H1 (cell line): ENCODE results near the gene SENP3. TPM values are rescaled to one million over a fixed set of nuclear protein-coding genes. Genes with fewer than 3 reads are reported as not detected.

Experiments
- CTCF ChIA-PET: fragments of 300-600 bp; sonication (Branson Sonifier 250); formaldehyde crosslinking; loops from one replicate; lab custom pipeline; 2021; ENCODE audit not compliant: partially characterized antibody; lab: Charles Lee
- POLR2A ChIA-PET: fragments of 300-600 bp; sonication (Branson Sonifier 250); formaldehyde crosslinking; loops from one replicate; lab custom pipeline; 2021; ENCODE audit warnings: inconsistent platforms; ENCODE audit not compliant: partially characterized antibody; lab: Charles Lee
- DNase-seq, 2 experiments: peaks; one replicate each; pipeline versions ENCODE4 v3.0.0 to v3.0.0-alpha.2; 2010 to 2022; ENCODE audit warnings: low spot score in 2 of 2, low read depth in 1 of 2, mixed read lengths in 1 of 2
- FAIRE-seq: peaks from 2 replicates; lab custom pipeline; 2011; peaks lifted over from hg19 to GRCh38; lab: Jason Lieb, UNC
- H2AFZ ChIP-seq: 2 replicates; pipeline ENCODE4 v1.8.1; 2012; ENCODE audit warnings: low read length, inconsistent platforms
- H2AK5ac ChIP-seq: 2 replicates; pipeline ENCODE4 v1.6.1; 2013; ENCODE audit warnings: low read depth, low read length
- H2BK120ac ChIP-seq: replicated peaks from 2 replicates; pipeline ENCODE3; 2013; ENCODE audit warnings: low read depth, low read length, inconsistent platforms
- H2BK12ac ChIP-seq: 2 replicates; pipeline ENCODE4 v1.6.1; 2013; ENCODE audit warnings: low read depth, low read length
- H2BK15ac ChIP-seq: 2 replicates; pipeline ENCODE4 v1.6.1; 2013; ENCODE audit warnings: low read length
- H2BK20ac ChIP-seq: 2 replicates; pipeline ENCODE4 v1.6.1; 2013; ENCODE audit warnings: low read length
- H2BK5ac ChIP-seq: 2 replicates; pipeline ENCODE4 v1.6.1; 2013; ENCODE audit warnings: low read depth, low read length
- H3K14ac ChIP-seq: 2 replicates; pipeline ENCODE4 v1.6.1; 2013; ENCODE audit warnings: inconsistent platforms; ENCODE audit not compliant: insufficient read length
- H3K18ac ChIP-seq: 2 replicates; pipeline ENCODE4 v1.6.1; 2013; ENCODE audit warnings: low read length; ENCODE audit errors: extremely low read depth
- H3K23ac ChIP-seq: 2 replicates; pipeline ENCODE4 v1.6.1; 2013; ENCODE audit warnings: inconsistent platforms; ENCODE audit not compliant: insufficient read length
- H3K23me2 ChIP-seq: 2 replicates; pipeline ENCODE4 v1.6.1; 2013; ENCODE audit warnings: low read depth, low read length
- H3K27ac ChIP-seq: 2 replicates; pipeline ENCODE4 v1.6.1; 2011; ENCODE audit warnings: low read depth, low read length, inconsistent platforms
- H3K27me3 ChIP-seq, 4 experiments: replicated peaks in 1 of 4; 1 replicate in 1 of 4; 2 replicates in 3 of 4; pipeline versions ENCODE4 v1.6.1 to v1.8.1; 2011 to 2013; ENCODE audit warnings: low read length in 3 of 4, mild to moderate bottlenecking in 3 of 4, inconsistent platforms in 2 of 4, mixed read lengths in 2 of 4, moderate library complexity in 1 of 4; ENCODE audit not compliant: control insufficient read depth in 3 of 4, insufficient read depth in 3 of 4; ENCODE audit errors: extremely low read depth in 1 of 4
- H3K36me3 ChIP-seq, 4 experiments: 2 replicates each; pipeline versions ENCODE4 v1.6.1 to v1.8.1; 2011 to 2013; ENCODE audit warnings: mild to moderate bottlenecking in 4 of 4, low read length in 3 of 4, moderate library complexity in 2 of 4, control low read depth in 1 of 4, inconsistent platforms in 1 of 4; ENCODE audit not compliant: insufficient read depth in 4 of 4, control insufficient read depth in 2 of 4
- H3K4ac ChIP-seq: replicated peaks from 2 replicates; pipeline ENCODE3; 2013; ENCODE audit warnings: low read length, low read depth, mixed read lengths, inconsistent platforms; ENCODE audit not compliant: insufficient read length
- H3K4me1 ChIP-seq, 4 experiments: replicated peaks in 1 of 4; 1 replicate in 1 of 4; 2 replicates in 3 of 4; pipeline versions ENCODE4 v1.6.1 to v1.8.1; 2011 to 2013; ENCODE audit warnings: low read length in 3 of 4, inconsistent platforms in 2 of 4, mixed read lengths in 1 of 4; ENCODE audit not compliant: insufficient read depth in 4 of 4, control insufficient read depth in 3 of 4
- H3K4me2 ChIP-seq, 2 experiments: 2 replicates each; pipeline versions ENCODE4 v1.6.1 to v1.8.1; 2011 to 2013; ENCODE audit warnings: low read depth in 2 of 2, low read length in 2 of 2, control low read depth in 1 of 2, inconsistent platforms in 1 of 2, mild to moderate bottlenecking in 1 of 2; ENCODE audit not compliant: insufficient read depth in 1 of 2
- H3K4me3 ChIP-seq, 4 experiments: fragments of 200-600, 300-600 bp in 1 of 4; sonication (generic), shearing (Covaris generic), sonication (Bioruptor Twin) in 1 of 4; 2 replicates each; pipeline versions ENCODE4 v1.5.1 to v1.8.1; 2011 to 2016; ENCODE audit warnings: low read length in 4 of 4, low read depth in 3 of 4, control low read depth in 2 of 4, inconsistent platforms in 2 of 4, mild to moderate bottlenecking in 2 of 4, mixed read lengths in 1 of 4, moderate library complexity in 1 of 4; ENCODE audit not compliant: insufficient read depth in 2 of 4; ENCODE audit errors: extremely low read depth in 1 of 4
- H3K56ac ChIP-seq: replicated peaks from 2 replicates; pipeline ENCODE3; 2013; ENCODE audit warnings: low read depth, mild to moderate bottlenecking, mixed read lengths, low read length, inconsistent platforms; ENCODE audit not compliant: insufficient read length
- H3K79me1 ChIP-seq: 2 replicates; pipeline ENCODE4 v1.6.1; 2013; ENCODE audit warnings: low read depth, low read length, control low read depth
- H3K79me2 ChIP-seq, 2 experiments: 2 replicates each; pipeline versions ENCODE4 v1.6.1 to v1.8.1; 2012 to 2013; ENCODE audit warnings: low read length in 2 of 2, mild to moderate bottlenecking in 2 of 2, inconsistent platforms in 1 of 2; ENCODE audit not compliant: insufficient read depth in 2 of 2, control insufficient read depth in 1 of 2
- H3K9ac ChIP-seq, 4 experiments: replicated peaks in 1 of 4; 1 replicate in 1 of 4; 2 replicates in 3 of 4; pipeline versions ENCODE4 v1.6.1 to v1.8.1; 2011 to 2013; ENCODE audit warnings: low read depth in 3 of 4, low read length in 3 of 4, control low read depth in 2 of 4, mild to moderate bottlenecking in 2 of 4, moderate library complexity in 2 of 4, inconsistent platforms in 1 of 4; ENCODE audit errors: extremely low read depth in 1 of 4
- H3K9me3 ChIP-seq, 2 experiments: 2 replicates each; pipeline versions ENCODE4 v1.6.1 to v1.8.1; 2012 to 2013; ENCODE audit warnings: mild to moderate bottlenecking in 2 of 2, moderate library complexity in 2 of 2, control low read depth in 1 of 2, inconsistent platforms in 1 of 2, low read depth in 1 of 2, low read length in 1 of 2, mixed read lengths in 1 of 2; ENCODE audit not compliant: insufficient read depth in 2 of 2
- H4K20me1 ChIP-seq, 2 experiments: replicated peaks in 1 of 2; 2 replicates each; pipeline versions ENCODE3 to v1.8.1; 2011 to 2013; ENCODE audit warnings: inconsistent platforms in 2 of 2, low read length in 2 of 2, mild to moderate bottlenecking in 1 of 2; ENCODE audit not compliant: insufficient read depth in 2 of 2, control insufficient read depth in 1 of 2
- H4K5ac ChIP-seq: 2 replicates; pipeline ENCODE4 v1.6.1; 2013; ENCODE audit warnings: low read length, low read depth, mixed read lengths, inconsistent platforms; ENCODE audit not compliant: insufficient read length
- H4K8ac ChIP-seq: 2 replicates; pipeline ENCODE4 v1.8.0; 2013; ENCODE audit warnings: mild to moderate bottlenecking, moderate library complexity, low read length, inconsistent platforms; ENCODE audit not compliant: insufficient read depth; ENCODE audit errors: extremely low read depth
- H4K91ac ChIP-seq: replicated peaks from 2 replicates; pipeline ENCODE3; 2013; ENCODE audit warnings: low read length, mixed read lengths, inconsistent platforms; ENCODE audit not compliant: insufficient read length
- GTF2F1 ChIP-seq: IDR thresholded peaks from 2 replicates; pipeline ENCODE4 v1.6.1; 2012; ENCODE audit warnings: low read depth, low read length, improper control_type of control experiment, borderline replicate concordance
- HDAC6 ChIP-seq: IDR thresholded peaks from one replicate; pipeline ENCODE4 v1.7.1; 2012; ENCODE audit warnings: low read depth, mild to moderate bottlenecking, inconsistent platforms, low read length, moderate library complexity
- JUN ChIP-seq: IDR thresholded peaks from 2 replicates; pipeline ENCODE4 v1.6.1; 2011; ENCODE audit warnings: low read depth, mild to moderate bottlenecking, improper control_type of control experiment, low read length
- KDM4A ChIP-seq: IDR thresholded peaks from one replicate; pipeline ENCODE4 v1.7.1; 2012; ENCODE audit warnings: low read depth, mild to moderate bottlenecking, moderate library complexity, low read length, inconsistent platforms; ENCODE audit not compliant: severe bottlenecking
- SIN3A ChIP-seq, 2 experiments: IDR thresholded peaks in 1 of 2; conservative IDR thresholded peaks in 1 of 2; 2 replicates each; pipeline ENCODE4 v1.6.1; 2011 to 2012; ENCODE audit warnings: low read length in 2 of 2, improper control_type of control experiment in 1 of 2, low read depth in 1 of 2, mild to moderate bottlenecking in 1 of 2
- WGBS, 2 experiments: shearing (Covaris generic) in 1 of 2; methylation state at CpG; one replicate each; pipeline versions ENCODE4 v1.1.6 to v1.1.7; 2013 to 2015; ENCODE audit warnings: low lambda C conversion rate in 2 of 2, mixed read lengths in 2 of 2, inconsistent platforms in 1 of 2, low coverage in 1 of 2, missing lambda C conversion rate in 1 of 2; ENCODE audit not compliant: insufficient replicate concordance in 2 of 2, insufficient coverage in 1 of 2, insufficient read length in 1 of 2; ENCODE audit errors: extremely low coverage in 1 of 2, missing lambda C conversion rate in 1 of 2; 5-methylcytosine and 5-hydroxymethylcytosine counted together
- long read RNA-seq, 2 experiments: library from RNA in 1 of 2; library from capped mRNA in 1 of 2; stranded (forward); transcript quantifications; one replicate each; pipeline ENCODE4 v2.0.0, GENCODE V29; 2021; ENCODE audit warnings: inconsistent platforms in 1 of 2
- polyA minus RNA-seq, 3 experiments: library from RNA; depleted of rRNA, polyadenylated mRNA; stranded (reverse); fragments of >200 nt; gene quantifications; 1 replicate in 2 of 3; 2 replicates in 1 of 3; pipeline ENCODE4 v1.2.3, GENCODE V29; 2011
- polyA plus RNA-seq, 7 experiments: library from polyadenylated mRNA; depleted of rRNA in 3 of 7; stranded (reverse) in 5 of 7; unstranded in 2 of 7; fragments of >200 nt in 5 of 7; fragments of 200-250 nt in 2 of 7; gene quantifications; 1 replicate in 5 of 7; 2 replicates in 1 of 7; 4 replicates in 1 of 7; pipeline versions ENCODE4 v1.2.1 to v1.2.3, GENCODE V29; 2011 to 2013; ENCODE audit warnings: missing spikeins in 2 of 7, mixed read lengths in 2 of 7
- total RNA-seq: library from RNA; stranded (reverse); fragmentation: NEBNext Ultra II Directional; extraction: Animal tissue kit (Norgen Biotek cat#: 25700); gene quantifications from 2 replicates; pipeline ENCODE4 v1.2.1, GENCODE V29; 2021

SENP3 gene
- 80.3 and 86.2 TPM in 2 replicates for total RNA-seq
- 87.3 and 129 TPM in 2 replicates for polyA plus RNA-seq (2011; rRNA removed)
- polyA plus RNA-seq (2011; cell fraction: cytosol; rRNA removed): 118 TPM
- polyA plus RNA-seq (2011; cell fraction: nucleus; rRNA removed): 78.9 TPM
- 61.7 to 78.1 TPM (median 68.8 TPM) in 4 replicates for polyA plus RNA-seq (2012, experiment 1 of 2)
- polyA plus RNA-seq (2012, experiment 2 of 2): 197 TPM
- polyA plus RNA-seq (2013, experiment 1 of 2): 54.7 TPM
- 50.5 TPM for polyA plus RNA-seq (2013, experiment 2 of 2)
- polyA minus RNA-seq (2011; rRNA and poly(A)+ RNA removed): 125 and 150 TPM in 2 replicates
- polyA minus RNA-seq (2011; cell fraction: cytosol; rRNA and poly(A)+ RNA removed): 57.5 TPM
- polyA minus RNA-seq (2011; cell fraction: nucleus; rRNA and poly(A)+ RNA removed): 43.5 TPM
- long read RNA-seq, experiment 1, transcript SENP3-201 (11 exons, 2,611 nt): major isoform, 7 of 27 reads
- long read RNA-seq, experiment 1, partial matches to known transcripts: 15 of 27 reads
- long read RNA-seq, experiment 1, other reads (novel, unspliced or antisense): 1 of 27 reads
- long read RNA-seq, experiment 2, partial matches to known transcripts: 4 of 4 reads
- long read RNA-seq, experiment 2, other reads (novel, unspliced or antisense): 0 of 4 reads

- FAIRE-seq (no peak), DNase-seq (peak in 1 of 2 experiments; percentile 95)
- no peak within 1 kb of the TSS for H3K23ac ChIP-seq
- peak within 1 kb of the TSS; percentile 79; the same call in 1 of the 2 replicates for H3K27ac ChIP-seq
- no peak within 1 kb of the TSS for H2BK120ac ChIP-seq
- peak within 1 kb of the TSS; percentile 69 to 96 (median 78) for H3K4me3 ChIP-seq
- POLR2A ChIA-PET: interaction anchor here (0.6 to 37.5 kb wide), 18 partner anchors 16 to 302 kb away, joined by 3 to 1144 read pairs (median 4); partner anchors contain the start of genes CD68, EFNB3, GPS2 and MPDU1
- WGBS, 2 experiments: 1% methylated on average over 14 of the region's 82 CpGs; no CpG with 5 or more reads in 1 of the 2 experiments
- peaks cover 22 to 33% (median 24%) of the 10 kb centered on the region in 4 experiments for H3K36me3 ChIP-seq
- H3K18ac ChIP-seq: peak within 1 kb of the TSS; percentile 21; the same call in 1 of the 2 replicates
- H3K9ac ChIP-seq: peak within 1 kb of the TSS; percentile 66 to 82 (median 74)
- H3K27me3 ChIP-seq: no peaks in the 10 kb centered on the region
- H2BK15ac ChIP-seq: no peak within 1 kb of the TSS
- peak within 1 kb of the TSS; percentile 61 for H4K91ac ChIP-seq
- H3K79me2 ChIP-seq: peaks cover 4 to 26% of the 10 kb centered on the region in 2 experiments; a peak in 3 of 4 replicates
- H2BK5ac ChIP-seq: peak within 1 kb of the TSS; percentile 2; the same call in 1 of the 2 replicates
- peaks cover 9% of the 10 kb centered on the region for H3K79me1 ChIP-seq
- H3K4me2 ChIP-seq: peak within 1 kb of the TSS; percentile 49 to 96
- no peak within 1 kb of the TSS for H3K14ac ChIP-seq
- CTCF ChIA-PET: interaction anchor here (0.7 to 12.7 kb wide), 41 partner anchors 9 to 516 kb away, joined by 3 to 251 read pairs (median 8); partner anchors contain the start of genes CHRNB1, MPDU1, NEURL4 and SAT2
- H2AK5ac ChIP-seq: no peak within 1 kb of the TSS
- peaks cover 6% of the 10 kb centered on the region; the same call in 1 of the 2 replicates for H3K23me2 ChIP-seq
- no peak within 1 kb of the TSS for H2AFZ ChIP-seq
- peaks cover 11 to 40% (median 24%) of the 10 kb centered on the region in 4 experiments for H3K4me1 ChIP-seq
- H3K56ac ChIP-seq: peak within 1 kb of the TSS; percentile 62
- H2BK20ac ChIP-seq: no peak within 1 kb of the TSS
- peak within 1 kb of the TSS; percentile 92; the same call in 1 of the 2 replicates for H4K8ac ChIP-seq
- peaks cover 0 to 1% of the 10 kb centered on the region in 2 experiments for H4K20me1 ChIP-seq
- no peaks in the 10 kb centered on the region for H3K9me3 ChIP-seq
- H2BK12ac ChIP-seq: 0 out of 2 replicates have a peak within 1 kb of the TSS, but pooled peaks have one; percentile 27
- H3K4ac ChIP-seq: peak within 1 kb of the TSS; percentile 36
- H4K5ac ChIP-seq: peak within 1 kb of the TSS; percentile 61
- TF ChIP-seq KDM4A (peak; percentile 27), JUN (no peak), GTF2F1 (no peak), SIN3A (conservative IDR thresholded peaks at IDR 0.05 in 1 of 2, IDR thresholded peaks at IDR 0.05 in 1 of 2; ENCODE audit: low read depth in 1 of 2, low read length in 2 of 2) (peak in 1 of 2 experiments; percentile 40; a peak in 1 of 4 replicates), HDAC6 (no peak)
Observed at GRCh38 chr17:7561589-7562207, at the start of gene SENP3. SENP3 (plus strand) TSS chr17:7561919; CDS start chr17:7563077, 1,158 bp downstream.
